ENCODE measurements around the gene LIPT2.

DNA sequence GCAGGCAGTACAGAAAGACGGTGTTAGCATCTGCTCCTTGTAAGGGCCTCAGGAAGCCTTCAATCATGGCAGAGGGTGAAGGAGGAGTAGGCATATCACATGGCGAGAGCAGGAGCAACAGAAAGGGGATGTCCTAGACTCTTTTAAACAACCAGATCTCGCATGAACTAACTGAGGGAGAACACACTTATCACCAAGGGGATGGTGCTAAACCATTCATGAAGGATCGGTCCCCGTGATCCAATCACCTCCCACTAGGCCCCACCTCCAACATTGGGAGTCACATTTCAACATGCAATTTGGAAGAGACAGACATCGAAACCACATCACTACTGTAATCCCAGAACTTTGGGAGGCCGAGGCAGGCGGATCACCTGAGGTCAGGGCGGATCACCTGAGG is 39.9 kb upstream of the LIPT2 start:
- TF ChIP-seq, protein P1, sequence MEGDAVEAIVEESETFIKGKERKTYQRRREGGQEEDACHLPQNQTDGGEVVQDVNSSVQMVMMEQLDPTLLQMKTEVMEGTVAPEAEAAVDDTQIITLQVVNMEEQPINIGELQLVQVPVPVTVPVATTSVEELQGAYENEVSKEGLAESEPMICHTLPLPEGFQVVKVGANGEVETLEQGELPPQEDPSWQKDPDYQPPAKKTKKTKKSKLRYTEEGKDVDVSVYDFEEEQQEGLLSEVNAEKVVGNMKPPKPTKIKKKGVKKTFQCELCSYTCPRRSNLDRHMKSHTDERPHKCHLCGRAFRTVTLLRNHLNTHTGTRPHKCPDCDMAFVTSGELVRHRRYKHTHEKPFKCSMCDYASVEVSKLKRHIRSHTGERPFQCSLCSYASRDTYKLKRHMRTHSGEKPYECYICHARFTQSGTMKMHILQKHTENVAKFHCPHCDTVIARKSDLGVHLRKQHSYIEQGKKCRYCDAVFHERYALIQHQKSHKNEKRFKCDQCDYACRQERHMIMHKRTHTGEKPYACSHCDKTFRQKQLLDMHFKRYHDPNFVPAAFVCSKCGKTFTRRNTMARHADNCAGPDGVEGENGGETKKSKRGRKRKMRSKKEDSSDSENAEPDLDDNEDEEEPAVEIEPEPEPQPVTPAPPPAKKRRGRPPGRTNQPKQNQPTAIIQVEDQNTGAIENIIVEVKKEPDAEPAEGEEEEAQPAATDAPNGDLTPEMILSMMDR (IDR thresholded peaks at IDR 0.05): no peak
- TF ChIP-seq POLR2A (IDR thresholded peaks at IDR 0.05): no peak
